RWPE1 (cell line): ENCODE results near the gene TLCD4.

Source experiments
- CTCF ChIA-PET: fragments of 350-600 bp; sonication (Branson Sonifier 250); formaldehyde crosslinking; extraction: SDS; loops from one replicate; lab custom pipeline; 2021; lab: Yijun Ruan, JAX
- POLR2A ChIA-PET: fragments of 400-600 bp; formaldehyde crosslinking; extraction: SDS; loops from one replicate; lab custom pipeline; 2020; ENCODE audit warnings: antibody characterized with exemption; ENCODE audit not compliant: low non-redundant PET; lab: Yijun Ruan, JAX
- DNase-seq: peaks from one replicate; pipeline ENCODE4 v3.0.0; 2012; ENCODE audit warnings: low spot score
- H3K27ac ChIP-seq: fragments of 450-650 bp; 2 replicates; pipeline ENCODE4 v1.5.1; 2017
- CTCF ChIP-seq: fragments of 450-650 bp; conservative IDR thresholded peaks from 2 replicates; pipeline ENCODE4 v1.5.1; 2017; ENCODE audit warnings: low read depth, mild to moderate bottlenecking

The TLCD4 gene

GRCh38 chr1:95093296-95093695, 23.9 kb upstream of the TLCD4 start:
- ChIA-PET POLR2A (no interaction called here), CTCF (no interaction called here)
- TF ChIP-seq CTCF: no peak
- no peak overlapping the region for H3K27ac ChIP-seq
- no peak for DNase-seq

GRCh38 chr1:95094923-95095322, 22.2 kb upstream of the TLCD4 start:
- TF ChIP-seq CTCF: no peak
- no peak for DNase-seq
- CTCF ChIA-PET: interaction anchor here (0.6 kb wide), 1 partner anchor 184 kb away, joined by 3 read pairs; no protein-coding TSS in a partner anchor
- POLR2A ChIA-PET: no interaction called here
- no peak overlapping the region for H3K27ac ChIP-seq

GRCh38 chr1:95095833-95096217, 21.3 kb upstream of the TLCD4 start:
- no peak overlapping the region for H3K27ac ChIP-seq
- ChIA-PET CTCF (no interaction called here), POLR2A (no interaction called here)
- no peak for TF ChIP-seq CTCF
- no peak for DNase-seq

GRCh38 chr1:95096218-95096841, 20.8 kb upstream of the TLCD4 start:
- CTCF ChIA-PET: no interaction called here
- no peak for TF ChIP-seq CTCF
- DNase-seq: no peak
- POLR2A ChIA-PET: no interaction called here
- H3K27ac ChIP-seq: no peak overlapping the region

GRCh38 chr1:95097426-95097825, 19.7 kb upstream of the TLCD4 start:
- POLR2A ChIA-PET: no interaction called here
- no peak for DNase-seq
- TF ChIP-seq CTCF: no peak
- CTCF ChIA-PET: no interaction called here
- no peak overlapping the region for H3K27ac ChIP-seq

GRCh38 chr1:95098196-95098595, 19.0 kb upstream of the TLCD4 start:
- ChIA-PET POLR2A (no interaction called here), CTCF (no interaction called here)
- H3K27ac ChIP-seq: no peak overlapping the region
- DNase-seq: no peak
- TF ChIP-seq CTCF: no peak
